Measurements from ENCODE around the gene GNAZ.

The GNAZ gene

DNA sequence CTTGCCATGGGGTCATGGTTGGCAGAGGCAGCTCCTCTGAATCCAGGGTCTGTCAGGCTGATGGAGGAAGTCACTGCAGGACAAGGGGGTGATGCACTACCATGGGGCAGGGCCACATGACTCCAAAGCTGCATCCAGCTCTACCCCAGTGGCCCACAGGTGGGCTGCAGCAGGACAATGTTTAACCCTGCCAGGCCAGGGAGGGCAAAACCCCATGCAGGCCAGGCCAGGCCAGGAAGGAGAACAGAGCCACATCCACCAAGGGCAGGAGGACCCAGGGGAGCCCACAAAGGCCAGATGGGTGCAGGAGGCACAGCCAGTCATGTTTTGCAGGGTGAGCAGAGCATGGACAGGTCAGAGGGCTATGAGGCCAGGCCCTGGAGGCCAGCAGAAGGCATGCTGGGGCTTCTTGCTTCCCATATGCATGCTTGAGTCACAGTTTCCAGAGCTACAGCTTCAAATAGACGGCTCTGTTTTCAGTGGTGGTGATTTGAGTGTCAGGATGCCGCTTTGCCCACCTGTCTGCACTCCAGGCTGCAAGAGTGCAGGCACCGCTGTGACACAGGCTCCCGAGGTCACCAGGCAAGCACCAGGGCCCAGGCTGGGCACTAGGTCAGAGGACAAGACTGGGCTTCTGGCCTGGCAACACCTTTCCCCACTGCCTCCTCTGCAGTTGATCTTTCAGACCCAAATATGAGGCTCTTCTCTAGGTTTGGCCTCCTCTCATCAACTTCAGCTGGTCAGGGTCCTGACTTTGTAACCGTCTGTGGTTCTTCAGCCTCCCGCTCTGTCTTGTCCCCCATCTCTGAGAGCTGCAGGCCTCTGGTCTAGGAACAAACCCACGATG lies 48.6 kb downstream of the GNAZ start:
- no peak for DNase-seq (ENCODE audit: low spot score)

DNA sequence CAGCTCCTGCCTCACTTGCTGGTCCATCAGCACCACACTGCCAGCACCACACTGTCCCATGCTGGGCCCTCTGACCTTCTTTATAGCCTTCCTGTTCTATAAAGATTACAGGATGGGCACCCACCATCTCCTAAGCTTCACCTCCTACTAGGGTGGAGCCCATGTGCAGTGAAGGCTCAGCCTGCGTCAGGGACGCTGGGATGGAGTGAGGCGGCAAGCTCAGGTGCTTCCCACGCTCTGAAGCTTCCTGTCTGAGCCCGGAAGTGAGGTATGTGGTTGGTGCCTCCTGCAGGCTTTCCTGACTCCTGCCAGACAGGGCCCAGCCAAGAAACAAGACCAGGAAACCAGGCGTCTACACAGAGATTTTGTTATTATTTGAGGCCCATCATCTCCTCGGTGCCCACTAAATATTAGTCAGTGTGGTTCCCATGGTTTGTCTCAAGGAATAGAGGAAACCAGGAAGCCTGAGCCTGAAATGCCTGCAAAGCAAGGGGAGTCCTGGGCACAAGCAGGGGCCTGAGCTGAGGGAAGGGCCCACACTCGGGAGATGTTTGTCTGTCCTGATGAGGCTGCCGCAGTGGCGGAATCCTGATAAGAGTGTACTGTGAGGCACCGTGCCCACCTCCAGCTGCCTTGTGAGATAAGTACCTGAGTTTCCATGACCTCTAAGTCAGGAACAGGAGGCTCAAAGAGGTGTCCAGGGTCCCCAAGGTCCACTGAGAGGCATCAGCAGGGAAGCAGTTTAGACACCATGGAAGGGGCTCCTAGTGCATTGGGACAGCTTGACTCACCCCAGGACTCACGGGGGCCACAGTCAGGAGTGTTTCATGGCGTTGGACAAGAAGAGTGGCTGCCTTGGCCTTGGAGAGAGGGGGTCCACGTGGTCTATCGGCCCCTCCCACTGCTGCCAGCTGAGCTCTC lies 49.4 kb downstream of the GNAZ start:
- DNase-seq (ENCODE audit: low spot score): no peak

DNA sequence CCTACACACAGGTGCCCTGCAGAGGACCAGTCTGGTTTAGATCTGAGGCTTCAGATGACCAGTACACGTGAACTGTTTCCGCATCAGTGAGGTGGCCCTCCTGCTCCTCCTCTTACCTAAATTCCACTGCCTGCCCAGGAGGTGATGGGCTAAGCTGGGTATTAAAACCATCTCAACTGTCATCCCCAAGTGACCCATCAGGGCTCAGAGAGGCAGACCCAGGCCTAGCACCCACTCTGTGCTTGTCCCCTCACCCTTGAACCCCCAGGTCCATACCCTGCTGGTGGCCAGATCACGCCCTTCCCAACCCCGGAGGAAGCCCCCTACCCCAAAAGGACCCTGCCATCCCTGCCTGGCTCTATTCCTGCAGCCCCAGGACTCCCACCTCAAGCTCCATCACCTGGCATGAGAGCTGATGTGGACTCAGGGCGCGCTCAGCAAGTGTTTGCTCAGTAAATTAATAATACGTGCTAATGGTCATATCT lies 50.1 kb downstream of the GNAZ start:
- no peak for DNase-seq (ENCODE audit: low spot score)

DNA sequence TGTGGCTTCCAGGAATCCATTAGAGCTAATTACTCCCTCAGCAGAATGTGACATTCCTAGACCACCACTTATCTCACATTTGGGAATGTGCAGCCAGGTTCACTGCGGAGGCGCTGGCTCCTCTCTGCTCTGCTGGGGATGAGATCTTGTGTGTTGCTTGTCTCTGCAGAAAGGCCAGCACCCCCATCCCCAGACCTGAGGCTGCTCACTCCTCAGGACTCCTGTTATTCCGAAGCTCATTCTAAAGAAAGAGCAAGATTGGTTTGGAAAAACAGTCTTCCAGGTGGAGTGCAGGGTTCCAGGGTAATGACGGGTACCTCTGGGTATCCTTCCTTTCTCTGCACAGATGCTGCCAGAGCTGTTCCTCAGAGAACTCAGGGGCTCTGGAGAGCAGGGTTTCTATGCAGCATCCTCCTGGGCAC lies 50.7 kb downstream of the GNAZ start:
- no peak for DNase-seq (ENCODE audit: low spot score)

DNA sequence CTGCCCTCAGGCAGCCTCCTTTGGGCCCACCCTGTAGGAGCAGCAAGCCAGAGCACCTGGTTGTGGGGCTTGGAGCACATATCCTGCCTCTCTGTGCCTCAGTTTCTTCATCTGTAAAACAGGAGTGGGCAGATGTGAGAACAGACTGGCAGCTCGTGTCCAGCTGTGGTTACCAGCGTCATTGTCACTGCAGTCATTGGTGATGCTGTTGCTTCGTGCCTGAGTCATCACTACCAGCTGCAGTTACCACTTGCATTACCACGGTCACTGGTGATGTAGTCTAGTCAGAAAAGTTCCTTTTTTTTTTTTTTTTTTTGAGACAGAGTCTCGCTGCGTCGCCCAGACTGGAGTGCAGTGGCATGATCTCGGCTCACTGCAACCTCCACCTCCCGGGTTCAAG lies 51.1 kb downstream of the GNAZ start:
- no peak for DNase-seq (ENCODE audit: low spot score)

DNA sequence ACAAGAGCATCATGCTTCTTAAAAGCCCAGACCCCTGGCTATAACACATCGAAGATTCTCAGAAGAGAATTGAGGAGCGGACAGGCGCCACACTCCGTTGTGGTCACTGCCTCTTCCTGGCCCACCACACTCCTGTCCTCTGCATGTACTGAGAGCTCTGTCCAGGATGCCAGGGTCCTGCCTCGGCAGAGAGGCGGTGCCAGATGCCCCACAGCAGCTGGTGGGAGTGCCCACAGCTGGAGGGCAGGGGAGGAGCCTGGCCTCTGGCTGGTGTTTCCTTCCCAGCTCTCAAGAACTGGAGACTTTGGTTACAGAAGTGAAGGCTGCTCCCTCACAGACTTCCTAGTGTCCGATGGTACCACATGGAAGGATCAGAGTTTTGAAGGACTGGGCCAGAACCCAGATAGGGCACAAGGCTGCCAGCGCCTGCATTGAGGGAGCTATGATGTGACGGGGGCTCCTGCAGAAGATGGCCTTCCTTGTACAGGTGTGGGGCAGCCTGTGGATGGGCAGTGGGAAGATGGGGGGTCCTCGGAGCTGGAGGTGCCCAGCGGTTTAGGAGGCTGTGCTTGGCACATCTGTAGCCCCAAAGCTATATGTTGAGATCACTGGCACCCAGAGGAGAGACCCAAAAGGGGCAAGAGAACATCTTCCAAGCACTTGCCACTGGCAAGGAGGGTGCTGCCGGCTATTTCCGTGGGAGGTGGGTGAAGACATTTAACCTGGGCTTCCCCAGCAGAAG lies 52.1 kb downstream of the GNAZ start:
- no peak for DNase-seq (ENCODE audit: low spot score)

DNA sequence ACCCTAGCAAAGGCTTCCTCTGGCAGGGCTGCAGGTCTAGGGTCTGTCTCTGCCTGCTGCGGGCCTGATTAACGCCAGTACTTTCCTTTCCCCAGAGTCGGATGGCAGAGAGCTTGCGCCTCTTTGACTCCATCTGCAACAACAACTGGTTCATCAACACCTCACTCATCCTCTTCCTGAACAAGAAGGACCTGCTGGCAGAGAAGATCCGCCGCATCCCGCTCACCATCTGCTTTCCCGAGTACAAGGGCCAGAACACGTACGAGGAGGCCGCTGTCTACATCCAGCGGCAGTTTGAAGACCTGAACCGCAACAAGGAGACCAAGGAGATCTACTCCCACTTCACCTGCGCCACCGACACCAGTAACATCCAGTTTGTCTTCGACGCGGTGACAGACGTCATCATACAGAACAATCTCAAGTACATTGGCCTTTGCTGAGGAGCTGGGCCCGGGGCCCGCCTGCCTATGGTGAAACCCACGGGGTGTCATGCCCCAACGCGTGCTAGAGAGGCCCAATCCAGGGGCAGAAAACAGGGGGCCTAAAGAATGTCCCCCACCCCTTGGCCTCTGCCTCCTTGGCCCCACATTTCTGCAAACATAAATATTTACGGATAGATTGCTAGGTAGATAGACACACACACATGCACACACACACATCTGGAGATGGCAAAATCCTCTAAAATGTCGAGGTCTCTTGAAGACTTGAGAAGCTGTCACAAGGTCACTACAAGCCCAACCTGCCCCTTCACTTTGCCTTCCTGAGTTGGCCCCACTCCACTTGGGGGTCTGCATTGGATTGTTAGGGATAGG lies 52.9 kb downstream of the GNAZ start:
- DNase-seq (ENCODE audit: low spot score): no peak

DNA sequence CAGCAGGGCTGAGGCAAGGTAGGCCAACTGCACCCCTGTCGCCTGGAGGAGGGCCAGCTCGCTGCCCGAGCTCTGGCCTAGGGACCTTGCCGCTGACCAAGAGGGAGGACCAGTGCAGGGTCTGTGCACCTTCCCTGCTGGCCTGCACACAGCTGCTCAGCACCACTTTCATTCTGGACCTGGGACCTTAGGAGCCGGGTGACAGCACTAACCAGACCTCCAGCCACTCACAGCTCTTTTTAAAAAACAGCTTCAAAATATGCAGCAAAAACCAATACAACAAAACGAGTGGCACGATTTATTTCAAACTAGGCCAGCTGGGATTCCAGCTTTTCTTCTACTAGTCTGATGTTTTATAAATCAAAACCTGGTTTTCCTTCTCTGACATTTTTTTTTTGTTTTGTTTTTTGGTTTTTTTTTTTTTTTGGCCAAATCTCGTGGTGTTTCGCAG lies 53.5 kb downstream of the GNAZ start:
- DNase-seq (ENCODE audit: low spot score): no peak

DNA sequence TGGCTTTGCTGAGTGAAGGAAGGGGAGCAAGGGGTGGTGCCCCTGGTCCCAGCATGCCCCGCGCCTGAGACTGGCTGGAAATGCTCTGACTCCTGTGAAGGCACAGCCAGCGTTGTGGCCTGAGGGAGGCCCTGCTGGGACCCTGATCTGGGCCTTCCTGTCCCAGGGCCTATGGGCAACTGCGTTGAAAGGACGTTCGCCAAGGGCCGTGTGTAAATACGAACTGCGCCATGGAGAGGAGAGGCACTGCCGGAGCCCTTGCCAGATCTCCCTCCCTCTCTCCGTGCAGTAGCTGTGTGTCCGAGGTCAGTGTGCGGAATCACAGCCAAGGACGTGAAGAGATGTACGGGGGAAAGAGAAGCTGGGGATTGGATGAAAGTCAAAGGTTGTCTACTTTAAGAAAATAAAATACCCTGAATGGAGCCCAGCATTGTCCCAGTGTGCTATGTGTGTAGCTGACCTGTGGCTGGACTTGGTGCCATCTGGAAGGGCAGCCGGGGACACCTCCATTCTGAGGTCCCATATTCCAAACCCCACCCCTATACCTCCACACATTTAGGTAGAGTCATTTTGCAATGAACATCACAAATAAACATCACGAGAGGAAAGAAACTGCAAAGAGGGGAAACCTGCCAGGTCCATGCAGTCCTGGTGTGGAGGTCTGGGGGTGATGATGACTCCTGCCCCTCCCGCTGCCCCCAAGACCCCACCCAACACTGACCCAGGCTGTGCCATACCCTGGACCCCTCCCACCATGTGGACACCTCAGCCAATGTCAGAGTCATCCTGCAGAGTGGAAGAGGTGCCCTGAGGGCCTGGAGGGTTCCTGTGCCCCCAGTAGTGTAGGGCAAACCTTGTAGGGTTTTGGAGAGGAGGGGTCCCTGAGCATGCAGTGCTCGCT lies 54.5 kb downstream of the GNAZ start:
- no peak for DNase-seq (ENCODE audit: low spot score)

DNA sequence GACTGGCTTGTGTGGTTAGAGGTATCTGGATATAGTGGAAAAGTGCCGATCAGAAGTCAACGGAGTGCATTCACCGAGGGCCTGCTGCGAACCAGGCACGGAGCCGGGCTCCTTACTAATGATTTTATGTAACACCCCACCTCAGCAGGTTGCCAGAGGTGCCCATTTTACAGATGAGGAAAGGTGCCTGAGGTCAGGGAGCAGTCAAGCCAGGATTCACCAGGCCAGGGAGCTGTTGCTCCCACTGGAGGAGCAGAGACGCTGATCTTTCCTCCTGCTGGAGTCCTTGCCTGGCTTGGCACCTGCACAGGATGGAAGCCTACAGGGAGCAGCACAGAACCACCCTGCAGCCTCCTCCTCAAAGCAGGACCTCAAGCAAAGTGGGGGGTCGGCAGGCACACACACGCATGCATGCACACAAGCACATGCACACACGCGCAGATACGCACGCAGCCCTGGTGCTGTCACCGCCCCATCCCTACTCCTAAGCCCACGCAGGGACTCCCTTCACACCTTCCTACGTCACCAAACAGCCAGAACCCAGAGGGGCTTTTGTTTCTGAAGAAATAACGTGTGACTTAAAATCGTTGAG lies 55.3 kb downstream of the GNAZ start:
- DNase-seq (ENCODE audit: low spot score): no peak

DNA sequence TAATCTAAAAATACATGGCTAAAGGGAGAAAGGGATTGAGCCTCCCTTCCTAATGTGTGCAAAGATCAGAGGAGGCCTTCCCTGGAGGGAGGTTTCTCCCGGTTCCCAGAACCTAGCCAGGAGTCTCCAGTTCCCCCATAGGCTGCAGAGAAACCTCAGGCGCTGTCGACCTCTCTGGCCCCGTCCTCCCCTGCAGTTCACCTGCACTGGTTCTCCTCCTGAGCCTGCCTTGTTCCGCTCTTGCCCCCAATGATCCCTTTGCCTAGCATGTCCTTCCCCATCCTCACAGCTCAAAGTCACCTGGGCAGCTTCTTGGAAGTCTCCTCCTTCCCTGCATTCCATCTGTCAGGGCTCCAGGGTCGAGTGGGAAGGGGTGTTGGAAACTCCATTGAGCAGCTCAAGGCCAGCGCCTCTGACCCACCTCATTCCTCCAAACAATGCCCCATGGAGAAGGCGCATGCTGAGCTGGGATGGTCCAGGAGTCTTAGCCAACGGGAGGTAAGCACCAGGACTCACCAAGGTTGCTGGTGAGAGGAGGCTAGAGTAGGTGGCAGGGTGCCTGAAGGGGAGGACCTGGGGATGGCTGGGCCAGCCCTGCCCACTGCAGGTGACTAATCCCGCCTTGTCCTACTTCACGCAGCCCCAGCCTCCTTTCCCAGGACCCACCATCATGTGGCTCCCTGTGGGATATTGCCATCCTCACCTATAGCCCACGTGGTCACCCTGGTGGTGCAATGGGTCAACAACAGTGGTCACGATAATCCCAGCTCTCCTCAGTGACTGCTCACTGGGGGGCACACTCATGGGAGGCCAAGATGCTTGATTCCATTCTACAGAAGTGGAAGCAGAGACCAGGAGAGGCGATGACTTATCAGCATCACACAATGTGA lies 56.1 kb downstream of the GNAZ start:
- DNase-seq (ENCODE audit: low spot score): no peak

DNA sequence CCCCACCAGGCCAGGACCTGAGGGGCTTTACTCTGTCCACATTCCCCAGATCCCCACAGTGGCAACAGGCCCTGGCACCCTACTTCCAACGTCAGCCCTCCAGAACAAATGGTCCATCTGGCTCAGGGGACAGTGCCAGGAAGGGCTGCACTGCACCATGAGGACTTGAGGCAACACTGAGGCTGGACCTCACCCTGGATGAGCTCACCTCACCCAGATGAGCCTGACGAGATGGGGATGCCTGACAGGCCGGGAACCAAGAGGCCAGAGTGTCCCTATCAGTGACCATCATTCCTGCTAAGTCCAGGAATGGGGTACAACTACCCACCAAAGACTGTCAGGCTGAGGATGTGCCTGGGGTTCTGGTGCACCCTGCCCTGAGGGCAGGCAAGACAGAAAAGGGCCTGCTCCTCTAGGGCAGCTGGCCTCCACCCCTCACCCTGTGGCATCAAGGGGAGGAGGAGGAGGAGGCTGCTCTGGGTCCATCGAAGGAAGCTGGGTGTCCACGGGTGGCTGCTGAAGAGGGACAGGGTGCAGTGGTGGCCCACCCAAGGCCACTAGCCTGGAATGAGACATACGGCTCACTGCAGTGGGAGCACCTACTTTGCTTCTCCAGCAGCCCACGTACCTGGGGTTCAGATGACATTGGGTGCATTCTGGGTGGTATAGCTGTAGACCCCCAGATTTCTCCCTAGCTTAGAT lies 56.9 kb downstream of the GNAZ start:
- no peak for DNase-seq (ENCODE audit: low spot score)

DNA sequence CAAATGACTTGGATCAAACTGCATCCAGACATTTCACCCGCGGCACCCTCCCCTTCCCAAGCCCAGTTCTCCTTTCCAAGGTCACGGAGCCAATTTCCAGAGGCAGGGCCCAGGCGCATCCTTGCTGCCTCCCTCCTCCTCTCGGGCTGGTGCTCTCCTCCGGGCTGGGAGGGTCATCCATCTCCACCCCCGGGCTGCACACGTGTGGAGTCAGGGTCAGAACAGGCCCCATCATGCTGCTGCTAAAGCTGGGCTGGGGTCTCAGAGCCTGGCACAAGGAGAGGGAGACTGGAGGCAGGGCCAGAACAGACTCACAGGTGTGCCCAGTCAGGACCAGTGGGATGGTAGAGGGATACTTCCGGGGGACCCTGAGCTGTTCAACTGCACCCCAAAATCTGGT lies 57.5 kb downstream of the GNAZ start:
- no peak for DNase-seq (ENCODE audit: low spot score)

DNA sequence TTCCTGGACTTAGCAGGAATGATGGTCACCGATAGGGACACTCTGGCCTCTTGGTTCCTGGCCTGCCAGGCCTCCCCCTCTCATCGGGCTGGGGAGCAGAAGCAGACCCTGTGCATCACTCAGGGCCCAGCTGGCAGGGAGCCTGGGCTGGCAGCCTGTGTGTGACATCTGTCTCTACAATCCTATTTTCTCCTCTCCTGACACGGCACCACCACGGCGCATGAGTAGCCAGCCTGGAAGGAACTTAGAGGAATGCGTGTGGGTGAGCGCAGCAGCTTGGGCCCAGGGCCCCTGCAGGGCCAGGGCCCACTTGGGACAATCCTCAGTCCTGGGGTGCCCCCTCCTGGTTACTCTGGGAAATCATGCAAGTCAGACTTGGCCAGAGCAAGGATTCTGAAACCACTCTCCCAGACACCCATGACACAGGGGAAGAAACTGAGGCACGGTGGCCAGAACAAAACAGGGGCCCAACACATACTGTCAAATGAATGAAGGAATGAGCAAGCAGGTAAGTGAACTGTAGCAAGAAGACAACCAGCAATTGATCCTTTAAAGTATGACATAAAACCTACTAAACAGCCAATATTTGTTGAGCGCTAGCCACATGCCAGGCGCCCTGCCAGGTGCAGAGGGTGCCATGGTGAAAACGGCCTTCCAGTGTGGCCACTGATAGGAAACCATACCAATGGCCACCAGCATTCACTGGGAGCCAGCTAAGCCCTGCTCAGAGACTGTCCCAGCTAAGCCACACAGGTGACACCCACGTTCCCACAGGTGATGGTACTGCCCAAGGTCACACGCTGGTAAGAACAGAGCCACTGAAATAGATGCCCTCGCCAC lies 58.2 kb downstream of the GNAZ start:
- DNase-seq (ENCODE audit: low spot score): peak; percentile 74

DNA sequence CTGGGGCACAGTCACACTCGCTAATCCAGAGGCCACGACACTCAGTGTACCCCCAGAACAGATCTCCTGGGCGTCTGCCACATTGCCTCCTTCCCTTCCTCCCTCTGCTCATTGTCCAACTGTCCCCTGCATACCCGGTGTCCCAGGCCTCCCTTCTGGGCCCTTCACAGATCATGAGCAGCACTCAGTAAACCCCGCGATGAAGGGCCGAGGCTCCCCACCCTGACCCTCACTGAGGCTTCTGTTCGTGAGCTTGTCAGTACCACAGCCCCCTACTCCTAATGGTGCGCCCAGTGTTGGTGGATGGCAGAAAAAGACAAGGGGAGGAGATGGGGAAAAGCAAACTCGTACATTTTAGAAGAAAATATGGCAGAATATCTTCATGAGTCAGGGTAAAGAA lies 58.8 kb downstream of the GNAZ start:
- DNase-seq (ENCODE audit: low spot score): no peak

DNA sequence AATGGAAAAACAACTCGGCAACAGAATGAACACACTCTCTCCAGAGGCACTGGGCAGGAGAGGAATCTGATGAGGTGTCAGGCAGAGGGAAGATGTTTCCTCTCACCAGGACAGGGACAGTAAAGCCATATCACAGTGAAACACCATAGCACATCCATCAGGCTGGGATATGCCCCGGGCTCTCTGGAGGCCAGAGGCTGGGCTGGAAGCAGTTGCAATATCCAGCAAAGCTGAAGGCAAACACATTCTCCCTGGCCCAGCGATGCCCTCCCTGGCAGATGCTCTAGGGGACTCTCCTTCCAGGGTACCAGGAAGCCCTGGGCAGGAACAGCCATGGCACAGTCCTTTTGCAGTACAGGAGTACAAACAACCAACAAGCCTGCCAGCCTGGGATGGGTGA lies 60.4 kb downstream of the GNAZ start:
- DNase-seq (ENCODE audit: low spot score): no peak

DNA sequence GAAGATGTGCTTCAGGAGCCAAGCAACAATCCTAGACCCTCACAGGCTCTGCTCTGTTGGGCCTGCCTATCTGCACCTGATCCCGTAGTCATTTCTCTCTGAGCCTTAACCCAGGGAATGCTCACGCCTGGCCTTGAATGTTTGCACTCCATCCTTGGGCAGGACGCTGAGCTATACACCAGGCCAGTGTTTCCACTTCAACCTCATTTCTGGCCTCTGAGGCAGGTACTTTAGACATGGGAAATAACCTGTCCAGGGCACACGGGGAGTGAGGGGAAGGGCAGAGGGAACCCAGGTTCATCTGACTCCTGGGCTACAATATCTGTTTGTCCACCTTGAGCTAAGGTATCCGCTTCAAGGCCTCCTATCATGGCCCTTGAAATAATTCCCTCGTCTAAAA lies 61.6 kb downstream of the GNAZ start:
- DNase-seq (ENCODE audit: low spot score): no peak
